Measurements from ENCODE around the gene IKBKG.
"Not testable (repeated sequence)": the region's sequence is repeated elsewhere in the genome, so short reads cannot be mapped to it uniquely, and the experiment has no call there.

IKBKG gene

DNA sequence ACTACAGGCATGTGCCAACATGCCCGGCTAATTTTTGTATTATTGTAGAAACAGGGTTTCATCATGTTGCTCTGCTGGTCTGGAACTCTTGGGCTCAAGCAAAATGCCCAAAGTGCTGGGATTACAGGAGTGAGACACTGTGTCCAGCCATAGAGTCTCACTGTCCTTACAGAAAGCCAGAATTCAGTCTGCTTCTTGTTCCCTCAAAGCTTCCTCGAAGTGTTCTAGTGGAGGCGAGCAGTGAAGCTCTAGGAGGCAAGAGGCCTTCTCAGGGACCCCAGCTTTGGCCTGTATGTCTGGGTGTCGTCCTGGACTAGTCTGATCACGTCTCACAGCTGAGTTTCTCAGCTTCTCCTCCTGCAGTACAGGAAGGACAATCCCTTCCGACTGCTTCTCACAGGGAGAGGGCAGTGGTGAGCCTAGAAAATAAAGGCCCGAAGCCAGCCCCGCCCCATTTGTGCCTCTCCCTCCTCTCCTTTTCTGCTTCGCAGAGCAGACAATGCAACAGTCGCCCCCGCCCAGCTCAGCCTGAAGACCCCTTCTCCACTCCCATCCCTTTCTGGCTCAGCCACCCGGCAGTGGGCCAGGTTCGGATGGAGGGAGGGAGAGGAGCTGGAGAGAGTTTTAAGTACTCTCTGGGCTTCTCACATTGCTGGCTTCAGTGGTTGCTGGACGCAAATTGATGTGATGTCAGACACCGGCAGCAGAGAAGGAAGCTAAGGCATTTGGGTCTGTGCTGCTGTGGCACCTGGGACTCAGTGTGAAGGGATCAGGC is 20.3 kb upstream of the IKBKG start:
- peak; percentile 48 for DNase-seq

DNA sequence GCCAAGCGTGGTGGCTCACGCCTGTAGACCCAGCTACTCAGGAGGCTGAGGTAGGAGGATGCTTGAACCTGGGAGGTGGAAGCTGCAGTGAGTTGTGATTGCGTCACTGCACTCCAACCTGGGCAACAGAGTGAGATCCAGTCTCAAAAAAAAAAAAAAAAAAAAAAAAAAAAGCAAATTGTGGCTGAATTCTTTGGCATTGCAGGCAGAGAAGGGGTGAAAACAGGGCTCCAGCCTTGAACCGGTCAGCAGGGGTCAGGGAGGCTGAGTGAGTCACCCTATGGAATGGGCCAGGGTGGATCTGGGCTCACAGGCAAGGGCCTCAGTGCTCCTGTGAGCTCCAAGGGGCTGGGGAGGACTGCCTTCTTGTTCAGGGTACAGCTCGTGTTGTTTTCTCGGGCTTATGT is 18.2 kb upstream of the IKBKG start:
- no peak for DNase-seq

DNA sequence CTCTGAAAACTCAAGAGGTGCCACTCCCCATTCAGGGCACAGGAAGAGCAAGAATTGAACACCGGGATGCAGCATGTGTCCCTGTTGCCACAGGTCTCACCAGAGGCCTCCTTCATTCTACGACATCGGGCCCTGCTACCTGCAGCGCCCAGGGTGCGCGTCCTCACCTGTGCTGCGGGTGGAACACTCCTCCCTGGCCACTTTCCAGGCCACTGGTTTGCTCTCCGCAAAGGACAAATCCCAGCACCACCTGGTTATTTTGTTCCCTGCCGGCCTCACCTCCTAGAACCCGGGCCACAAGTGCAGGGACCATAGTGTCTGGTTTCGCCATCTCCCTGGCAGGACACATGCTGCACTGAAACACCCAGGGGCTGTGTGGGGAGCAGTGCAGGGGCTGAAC is 17.1 kb upstream of the IKBKG start:
- DNase-seq, result no peak

DNA sequence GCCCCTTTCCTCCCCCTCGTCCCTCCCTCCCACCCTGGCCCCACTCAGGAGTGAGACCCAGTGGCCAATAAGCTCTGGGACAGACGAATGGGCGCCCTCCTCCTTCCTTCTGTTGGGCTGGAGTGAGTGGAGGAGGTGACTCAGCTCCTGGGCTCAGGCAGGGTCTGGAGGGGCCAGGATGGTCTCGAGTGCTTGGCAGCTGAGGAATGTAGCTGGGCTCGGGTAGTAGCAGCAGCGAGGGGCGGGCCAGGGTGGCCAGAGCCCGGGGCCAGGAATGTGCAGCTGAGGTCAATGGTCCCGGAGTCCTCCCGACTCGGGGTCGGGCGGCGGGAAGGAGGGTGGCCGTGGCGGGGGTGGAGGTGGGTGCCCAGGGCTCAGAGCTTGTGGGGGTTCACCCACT is 15.8 kb upstream of the IKBKG start:
- no peak for DNase-seq

DNA sequence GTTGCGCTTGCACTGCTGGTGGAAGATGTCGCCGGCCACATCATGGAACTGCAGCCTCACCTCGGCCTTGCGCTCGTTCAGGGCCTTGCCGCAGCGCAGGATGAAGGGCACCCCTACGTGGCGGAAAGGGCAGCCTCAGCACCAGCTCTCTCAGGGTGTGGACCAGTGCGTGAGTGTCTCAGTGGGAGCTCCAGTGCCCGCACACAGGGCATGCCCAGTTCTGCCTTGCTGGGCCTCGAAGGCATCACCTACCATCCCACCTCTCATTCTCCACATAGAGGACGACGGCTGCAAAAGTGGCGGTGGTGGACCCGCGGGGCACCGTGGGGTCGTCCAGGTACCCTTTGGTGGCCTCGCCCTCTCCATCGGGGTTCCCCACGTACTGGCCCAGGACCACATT is 14.7 kb upstream of the IKBKG start:
- DNase-seq, result no peak

DNA sequence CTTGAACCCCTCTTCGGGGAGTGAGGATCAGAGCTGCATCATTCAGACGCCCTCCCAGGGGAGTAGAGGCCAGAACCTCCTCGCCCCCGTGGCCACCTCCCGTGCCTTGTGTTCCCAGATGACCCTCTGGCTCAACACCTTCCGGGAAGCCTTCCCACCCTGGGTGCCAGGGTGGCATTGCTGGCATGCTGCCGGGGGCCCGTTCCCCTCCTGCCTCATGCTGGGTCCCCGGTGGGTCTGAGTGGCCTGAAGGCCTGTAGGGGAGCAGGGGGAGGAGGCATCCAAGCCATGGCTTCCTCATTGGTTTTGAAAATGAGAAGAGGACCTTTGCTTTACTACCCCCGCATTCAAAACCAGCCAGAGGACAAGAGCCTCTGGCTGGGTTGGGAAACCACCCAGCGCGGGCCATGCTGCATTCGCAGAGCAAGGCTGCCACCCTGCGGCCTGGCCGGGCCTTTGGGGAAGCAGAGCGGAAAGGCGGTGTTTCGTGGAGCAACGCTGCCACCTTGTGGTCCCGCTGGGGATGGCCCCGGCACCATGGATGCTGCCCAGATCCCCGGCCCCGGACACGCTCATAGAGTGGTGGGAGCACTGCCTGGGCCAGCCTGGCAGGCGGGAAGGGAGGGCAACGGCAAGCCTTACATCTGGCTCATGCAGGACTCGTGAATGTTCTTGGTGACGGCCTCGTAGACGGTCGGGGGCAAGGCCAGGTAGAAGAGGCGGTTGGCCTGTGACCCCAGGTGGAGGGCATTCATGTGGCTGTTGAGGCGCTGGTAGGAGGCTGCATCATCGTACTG is 12.7 kb upstream of the IKBKG start:
- peak; percentile 94 for DNase-seq

DNA sequence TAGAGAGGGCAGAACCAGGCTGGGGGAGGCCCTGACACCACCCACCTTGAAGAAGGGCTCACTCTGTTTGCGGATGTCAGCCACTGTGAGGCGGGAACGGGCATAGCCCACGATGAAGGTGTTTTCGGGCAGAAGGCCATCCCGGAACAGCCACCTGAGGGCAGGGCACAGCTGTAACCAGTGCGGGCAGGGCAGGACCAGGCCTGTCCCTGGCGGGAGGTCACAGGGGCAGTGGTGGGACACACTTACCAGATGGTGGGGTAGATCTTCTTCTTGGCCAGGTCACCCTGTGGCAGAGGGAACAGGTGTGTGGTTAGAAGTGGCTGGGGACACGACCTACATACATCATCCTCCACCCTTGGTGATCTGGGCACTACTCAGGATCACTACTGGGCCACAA is 11.5 kb upstream of the IKBKG start:
- DNase-seq, result no peak

DNA sequence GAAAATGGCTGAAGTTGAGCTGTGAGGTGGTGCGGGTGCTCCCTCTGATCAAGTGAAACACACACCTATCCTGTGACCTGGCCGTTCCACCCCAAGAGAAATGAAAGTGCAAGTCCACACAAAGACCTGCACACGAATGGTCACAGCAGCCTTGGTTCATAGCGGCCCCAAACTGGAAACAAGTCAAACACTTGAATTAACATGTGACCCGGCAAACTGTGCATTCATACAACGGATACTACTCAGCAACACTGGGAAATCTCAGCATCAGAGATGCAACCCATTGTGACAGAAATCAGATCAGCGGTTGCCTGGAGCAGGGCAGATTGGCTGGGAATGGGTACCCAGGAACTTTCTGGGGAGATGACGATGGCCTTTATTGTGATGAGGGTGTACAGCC is 8.3 kb upstream of the IKBKG start:
- DNase-seq, result no peak

DNA sequence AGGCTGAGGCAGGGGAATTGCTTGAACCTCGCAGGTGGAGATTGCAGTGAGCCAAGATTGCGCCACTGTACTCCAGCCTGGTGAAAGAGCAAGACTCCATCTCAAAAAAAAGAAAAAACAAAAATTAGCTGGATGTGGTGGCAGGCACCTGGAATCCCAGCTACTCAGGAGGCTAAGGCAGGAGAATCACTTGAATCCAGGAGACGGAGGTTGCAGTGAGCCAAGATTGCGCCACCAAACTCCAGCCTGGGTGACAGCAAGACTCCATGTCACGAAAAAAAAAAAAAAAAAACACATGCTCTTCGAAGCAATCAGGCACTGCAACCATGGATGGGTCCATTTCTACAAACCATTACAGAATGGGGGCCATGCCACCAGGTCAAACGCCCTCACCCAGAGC is 7.1 kb upstream of the IKBKG start:
- not testable (repeated sequence) for DNase-seq

DNA sequence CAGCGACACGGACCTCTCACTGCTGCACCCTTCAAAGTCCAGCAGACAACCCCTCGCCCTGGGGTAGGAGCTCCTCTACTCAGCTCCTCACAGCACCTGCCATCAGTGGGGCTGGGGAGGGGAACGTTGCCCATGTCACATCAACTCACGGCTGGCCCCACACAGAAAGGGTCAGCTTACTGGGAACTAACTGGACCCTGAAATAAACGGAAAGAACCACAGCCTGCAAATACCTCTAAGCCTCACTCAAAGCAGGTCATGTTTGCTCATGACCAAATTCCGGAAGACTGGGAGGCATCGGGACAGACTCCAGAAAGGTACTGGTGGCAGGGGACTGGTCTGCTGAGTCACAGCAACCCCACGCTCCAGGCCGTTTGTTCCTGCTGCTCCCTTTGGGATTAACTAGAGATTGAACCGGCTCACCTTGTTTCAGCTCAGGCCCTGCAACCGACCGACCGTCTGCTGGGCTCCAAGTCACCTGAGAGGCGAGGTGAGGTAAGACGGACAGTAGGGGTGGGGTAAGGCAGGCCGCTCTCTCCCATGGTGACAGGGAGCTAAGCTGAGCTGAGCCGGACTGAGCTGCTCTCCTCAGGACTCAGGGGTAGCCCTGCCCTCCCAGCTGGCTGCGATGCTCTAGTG is 6.4 kb upstream of the IKBKG start:
- no peak for DNase-seq

DNA sequence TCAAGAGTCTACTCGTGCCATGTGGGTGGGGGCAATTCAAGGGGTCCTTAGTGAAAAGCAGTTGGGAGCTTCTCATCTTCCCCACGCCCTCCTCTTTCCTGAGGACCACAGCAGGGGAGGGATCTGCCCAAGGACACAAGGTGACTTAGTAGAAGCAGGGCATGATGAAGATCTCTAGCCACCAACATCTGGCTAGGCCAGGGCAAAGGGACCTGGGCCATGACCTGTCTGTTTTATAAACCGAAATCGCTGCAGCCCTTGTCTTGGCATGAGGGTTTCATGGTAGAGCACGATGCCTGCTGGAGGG is 5.9 kb upstream of the IKBKG start:
- no peak for DNase-seq

DNA sequence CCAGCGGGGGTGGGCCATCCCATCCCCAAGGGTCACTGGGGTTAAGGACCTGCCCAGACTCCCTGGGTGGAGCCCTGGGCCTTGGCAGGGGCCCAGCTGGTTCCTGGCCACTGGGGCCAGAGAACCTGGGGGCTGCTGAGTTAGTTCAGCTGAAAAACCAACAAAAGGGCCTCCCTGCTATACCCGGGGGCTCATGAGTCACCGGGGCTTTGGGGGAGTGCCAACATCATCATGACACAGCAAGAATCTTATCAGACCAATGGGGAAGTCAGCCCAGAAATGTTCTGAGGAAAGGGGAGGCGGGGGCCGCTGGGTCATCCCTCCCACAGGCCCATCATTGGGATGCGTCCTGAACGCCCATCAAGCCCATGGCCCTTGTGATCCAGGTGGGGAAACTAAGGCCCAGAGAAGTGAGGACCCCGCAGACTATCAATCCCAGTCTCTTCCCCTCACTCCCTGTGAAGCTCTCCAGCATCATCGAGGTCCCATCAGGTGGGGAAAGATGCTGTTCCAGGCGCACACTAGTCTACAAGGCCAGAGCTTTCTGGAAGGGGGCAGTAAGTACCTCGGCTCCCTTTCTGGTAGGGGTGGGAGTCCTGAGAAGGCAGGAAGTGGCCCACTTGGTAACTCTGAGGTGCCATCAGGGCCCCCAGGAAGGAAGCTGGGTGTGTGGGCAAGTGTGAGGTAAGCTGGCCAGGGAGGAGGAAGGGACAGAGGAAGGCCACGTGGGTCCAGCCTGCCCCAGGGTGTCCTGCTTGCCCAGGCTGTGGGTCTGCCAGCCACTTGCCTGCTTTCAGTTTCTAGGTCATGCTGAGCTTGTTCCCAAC is 5.3 kb upstream of the IKBKG start:
- DNase-seq, result no peak

DNA sequence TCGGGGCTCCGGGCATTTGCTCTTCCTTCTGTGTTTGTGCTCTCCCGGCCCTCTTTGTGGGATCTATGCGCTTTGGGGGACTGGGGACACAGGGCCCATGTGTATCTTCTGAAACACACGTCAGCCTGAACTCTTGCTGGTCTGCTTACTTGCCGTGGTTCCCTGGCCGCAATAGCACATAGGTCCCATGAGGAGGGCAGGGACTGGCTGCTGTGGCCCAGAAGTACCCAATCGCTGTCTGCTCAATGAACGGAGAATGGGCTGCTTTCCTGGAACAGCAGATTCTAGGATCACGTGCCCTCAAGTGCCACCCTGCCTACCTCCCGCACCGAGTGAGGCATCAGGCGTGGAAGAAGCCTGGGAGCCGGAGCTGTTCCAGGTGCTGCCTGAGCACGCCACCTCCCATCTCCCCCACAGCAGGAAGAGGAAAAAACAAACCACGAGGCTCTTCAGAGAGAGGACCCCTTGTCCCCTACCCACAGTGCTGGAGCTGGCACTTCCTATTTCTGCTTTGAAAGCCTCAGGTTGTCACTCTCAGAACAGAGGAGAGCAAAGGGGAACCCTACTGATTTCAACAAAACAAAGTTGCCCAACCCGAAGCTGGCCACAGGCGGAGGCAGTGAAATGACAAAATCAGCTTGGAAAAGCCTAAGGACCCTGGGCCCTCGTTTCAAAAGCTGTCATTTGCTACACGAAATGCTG is 4.5 kb upstream of the IKBKG start:
- no peak for DNase-seq

DNA sequence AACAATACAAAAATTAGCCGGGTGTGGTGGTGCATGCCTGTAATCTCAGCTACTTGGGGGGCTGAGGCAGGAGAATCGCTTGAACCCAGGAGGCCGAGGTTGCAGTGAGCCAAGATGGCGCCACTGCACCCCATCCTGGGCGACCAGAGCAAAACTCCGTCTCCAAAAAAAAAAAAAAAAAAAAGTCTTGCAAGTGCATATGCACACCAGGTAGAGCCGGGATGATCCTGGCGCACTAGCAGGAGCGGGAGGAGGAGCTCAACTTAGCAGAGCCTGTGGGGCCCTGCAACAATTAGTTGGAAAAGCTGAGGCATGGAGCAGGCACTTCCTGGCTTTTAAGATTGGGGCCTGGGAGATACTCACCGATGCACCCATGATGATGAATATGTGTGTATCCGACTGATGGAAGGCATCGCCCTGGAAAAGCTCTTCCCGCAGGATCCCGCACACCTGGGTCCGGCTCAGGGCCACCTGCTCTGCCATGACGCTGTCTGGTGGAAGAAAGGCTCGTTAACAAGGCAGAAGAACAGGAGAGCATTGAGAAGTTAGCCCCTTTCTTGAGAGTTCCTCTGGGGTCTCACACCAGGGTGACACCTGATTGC is 1.6 kb upstream of the IKBKG start:
- DNase-seq, result no peak

DNA sequence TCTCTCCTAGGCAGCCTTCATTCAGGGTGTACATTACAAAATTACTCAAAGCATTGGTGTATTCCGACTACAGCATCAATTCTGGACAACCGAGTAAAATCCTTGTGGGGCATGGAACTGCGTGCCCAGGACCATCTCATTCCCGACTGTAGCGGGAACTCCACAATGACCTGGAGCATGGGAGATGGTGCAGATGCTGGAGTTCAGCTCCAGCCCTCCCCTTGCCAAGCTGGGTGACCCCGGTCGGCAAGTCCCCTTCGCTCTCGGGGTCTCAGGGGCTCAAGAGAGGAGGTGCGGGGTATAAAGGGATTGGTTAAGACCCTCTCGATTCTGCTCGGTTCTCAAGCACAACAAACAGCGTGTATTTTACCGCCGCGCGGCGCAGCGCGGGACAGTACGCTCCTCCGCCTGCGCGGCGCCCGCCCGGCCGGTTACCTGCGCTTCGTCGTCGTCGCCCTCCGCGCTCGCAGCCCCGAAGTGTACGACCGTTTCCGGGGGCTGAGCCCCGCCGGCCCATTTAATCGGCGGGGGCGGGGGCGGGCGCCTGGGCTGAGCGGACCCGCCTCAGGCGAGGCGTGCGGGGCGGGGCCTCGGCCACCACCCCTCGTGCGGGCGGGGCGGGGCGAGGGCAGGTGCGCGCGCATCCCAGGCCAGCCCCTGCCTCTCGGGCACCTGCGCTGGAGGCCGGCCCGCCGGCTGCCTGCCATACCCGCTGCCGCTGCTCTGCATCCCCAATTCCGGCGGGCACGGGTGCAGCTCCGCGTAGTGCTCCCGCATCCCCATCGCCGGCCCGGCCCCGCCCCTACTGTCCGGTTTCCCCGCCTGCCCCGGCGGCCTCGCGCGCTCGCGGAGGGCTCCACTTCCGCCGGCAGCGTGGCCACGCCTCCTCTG is 821 bp upstream of the IKBKG start, which contains the start of gene G6PD:
G6PD (minus strand) TSS at position 493 of the 891 bp plus-strand sequence. CDS start 691 bp downstream, outside the sequence.
- DNase-seq, result no peak

DNA sequence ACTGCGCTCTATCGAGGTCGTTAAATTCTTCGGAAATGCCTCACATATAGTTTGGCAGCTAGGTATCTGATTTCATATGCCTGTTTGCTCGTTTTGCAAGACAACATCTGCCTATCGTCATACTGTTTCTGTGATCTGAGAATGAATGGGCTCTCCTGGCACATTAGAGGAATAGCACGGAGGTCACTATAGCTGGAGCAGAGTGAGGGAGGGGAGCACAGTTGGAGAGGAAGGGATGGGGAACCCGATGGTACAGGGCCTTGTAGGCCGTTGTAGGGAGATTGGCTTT is 552 bp downstream of the IKBKG start:
- DNase-seq, result no peak

DNA sequence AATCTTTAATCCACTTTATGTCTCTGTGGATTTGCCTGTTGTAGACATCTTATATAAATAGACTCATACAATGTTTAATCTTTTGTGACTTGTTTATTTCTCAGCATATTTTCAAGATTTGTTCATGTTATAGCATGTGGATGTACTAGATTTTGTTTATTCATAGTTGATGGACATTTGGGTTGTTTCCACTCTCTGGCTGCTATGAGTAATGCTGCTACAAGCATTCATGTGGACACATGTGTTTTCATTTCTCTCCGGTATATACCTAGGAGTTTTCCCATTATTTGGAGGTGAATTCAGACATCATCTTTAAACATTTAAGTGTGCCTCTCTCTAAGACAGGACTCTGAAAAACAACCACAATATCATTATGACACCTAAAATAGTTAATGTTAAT is 2.3 kb downstream of the IKBKG start:
- DNase-seq, result no peak

DNA sequence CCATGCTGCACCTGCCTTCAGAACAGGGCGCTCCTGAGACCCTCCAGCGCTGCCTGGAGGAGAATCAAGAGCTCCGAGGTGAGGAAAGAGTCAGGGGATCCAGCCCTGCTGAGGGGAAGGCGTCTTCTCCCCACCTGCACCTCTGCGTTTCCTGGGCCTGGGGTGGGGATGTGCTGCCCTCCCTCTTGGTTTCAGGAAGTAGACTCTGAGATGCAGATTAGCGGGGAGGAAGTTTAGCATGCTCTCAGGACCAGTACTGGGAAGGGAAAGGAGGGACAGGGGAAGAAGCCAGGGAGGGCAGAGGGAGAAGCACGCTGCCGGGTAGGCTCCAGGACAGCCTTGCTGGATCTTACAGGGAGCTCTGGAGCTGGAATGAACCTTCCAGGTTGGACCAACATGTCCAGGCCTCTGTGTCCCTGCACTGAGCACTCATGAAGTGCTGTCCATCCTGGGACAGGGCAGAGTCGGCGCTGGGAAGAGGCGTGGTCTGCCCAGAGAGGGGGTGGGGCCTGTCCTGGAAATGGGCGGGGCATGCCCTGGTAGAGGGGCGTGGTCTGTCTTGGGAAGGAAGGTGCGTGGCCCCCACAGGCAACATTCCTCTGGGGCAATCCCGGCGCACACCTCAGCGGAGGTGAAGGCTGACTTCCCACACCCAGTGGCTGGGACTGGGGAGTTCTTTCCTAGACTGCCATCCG is 4.8 kb downstream of the IKBKG start:
- not testable (repeated sequence) for DNase-seq

DNA sequence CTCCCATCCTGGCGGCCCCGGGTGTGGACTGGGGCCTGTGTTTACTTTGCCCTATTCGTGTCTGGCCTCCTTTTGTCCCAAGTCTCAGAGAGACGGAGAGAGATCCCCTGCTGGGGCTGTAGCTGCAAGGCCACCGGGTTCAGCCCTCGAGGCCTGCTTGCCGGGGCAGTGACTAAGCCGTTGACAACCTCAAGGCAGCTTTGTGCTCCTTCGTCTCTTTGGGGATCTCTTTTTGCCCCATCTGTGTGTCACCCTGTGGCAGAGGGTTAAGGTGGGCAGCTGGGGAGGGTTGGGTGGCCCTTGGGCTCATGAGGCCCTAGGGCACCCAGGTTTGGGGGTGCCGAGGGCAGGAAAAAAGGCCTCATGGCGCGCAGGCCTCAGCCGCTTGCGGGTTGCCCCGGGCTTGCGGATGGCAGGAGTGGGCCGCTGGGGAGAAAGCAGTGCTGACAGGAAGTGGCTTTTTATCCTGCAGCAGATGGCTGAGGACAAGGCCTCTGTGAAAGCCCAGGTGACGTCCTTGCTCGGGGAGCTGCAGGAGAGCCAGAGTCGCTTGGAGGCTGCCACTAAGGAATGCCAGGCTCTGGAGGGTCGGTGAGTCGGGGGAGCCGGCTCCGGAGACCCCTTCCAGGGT is 10.8 kb downstream of the IKBKG start:
- DNase-seq, result not testable (repeated sequence)

DNA sequence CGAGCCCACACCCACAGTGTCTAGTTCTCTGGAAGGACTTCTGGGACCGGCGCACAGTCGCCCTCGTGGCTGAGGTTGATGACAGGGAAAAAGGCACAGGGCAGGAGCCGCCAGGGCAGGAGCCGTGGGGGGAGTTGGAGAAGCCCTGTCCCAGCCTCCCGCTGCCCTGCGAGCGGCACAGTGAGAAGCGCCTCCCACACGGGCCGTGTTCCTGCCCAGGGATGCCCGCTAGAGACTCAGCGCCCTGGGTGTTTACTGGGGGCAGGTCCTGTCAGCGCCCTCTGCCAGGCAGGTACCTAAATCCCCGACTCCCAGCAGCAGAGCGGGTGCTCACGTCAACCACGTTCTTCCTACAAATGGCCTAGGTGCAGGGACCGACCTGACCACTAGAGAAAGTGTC is 11.5 kb downstream of the IKBKG start:
- DNase-seq, result not testable (repeated sequence)

Measured in activated CD4-positive, CD25-positive, alpha-beta regulatory T cell treated with anti-CD3 and anti-CD28 coated beads, Interleukin-2, amount 50 U/mL, for 72 hours (primary cell).